IMR-90 (cell line): ENCODE data around the gene CCNI2.

ENCODE experiments used
- CEBPB ChIP-seq: IDR thresholded peaks from 2 replicates; pipeline ENCODE4 v1.6.1; 2012; ENCODE audit warnings: low read depth, low read length, improper control_type of control experiment
- CTCF ChIP-seq: conservative IDR thresholded peaks from 2 replicates; pipeline ENCODE4 v1.5.1; 2012; ENCODE audit warnings: mild to moderate bottlenecking, low read depth, low read length, improper control_type of control experiment
- FOS ChIP-seq: fragments of 150-350 bp; IDR thresholded peaks from 2 replicates; pipeline ENCODE4 v1.6.1; 2016; ENCODE audit warnings: low read depth, low read length
- POLR2A ChIP-seq: IDR thresholded peaks from 2 replicates; pipeline ENCODE4 v1.6.1; 2012; ENCODE audit warnings: mild to moderate bottlenecking, low read depth, low read length
- RAD21 ChIP-seq: IDR thresholded peaks from 2 replicates; pipeline ENCODE4 v1.6.1; 2012; ENCODE audit warnings: low read length, improper control_type of control experiment
- RCOR1 ChIP-seq: IDR thresholded peaks from 2 replicates; pipeline ENCODE4 v1.6.1; 2012; ENCODE audit warnings: mild to moderate bottlenecking, low read length, improper control_type of control experiment; ENCODE audit not compliant: insufficient replicate concordance
- SMC3 ChIP-seq: fragments of 150-350 bp; IDR thresholded peaks from 2 replicates; pipeline ENCODE4 v1.6.1; 2016; ENCODE audit warnings: low read depth, mild to moderate bottlenecking, antibody characterized with exemption, low read length, moderate library complexity

DNA sequence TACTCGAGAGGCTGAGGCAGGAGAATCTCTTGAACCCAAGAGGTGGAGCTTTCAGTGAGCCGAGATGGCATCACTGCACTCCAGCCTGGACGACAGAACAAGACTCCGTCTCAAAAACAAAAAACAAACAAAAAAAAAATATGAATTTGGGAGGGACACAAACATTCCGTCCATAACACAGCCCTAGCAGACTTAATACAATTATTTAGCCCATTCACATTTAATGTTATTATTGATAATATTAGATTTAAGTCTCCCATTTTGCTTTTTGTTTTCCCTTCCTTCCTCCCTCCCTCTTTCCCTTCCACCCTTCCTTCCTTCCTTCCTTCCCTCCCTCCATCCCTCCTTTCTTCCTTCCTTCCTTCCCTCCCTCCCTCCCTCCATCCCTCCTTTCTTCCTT is 4.6 kb upstream of the CCNI2 start:
- no peak for TF ChIP-seq CTCF
- TF ChIP-seq RCOR1, result no peak
- no peak for TF ChIP-seq POLR2A
- TF ChIP-seq FOS, result no peak
- TF ChIP-seq CEBPB, result no peak
- no peak for TF ChIP-seq SMC3
- TF ChIP-seq RAD21, result no peak
